ENCODE data around the gene FOXL1.

FOXL1 gene

DNA sequence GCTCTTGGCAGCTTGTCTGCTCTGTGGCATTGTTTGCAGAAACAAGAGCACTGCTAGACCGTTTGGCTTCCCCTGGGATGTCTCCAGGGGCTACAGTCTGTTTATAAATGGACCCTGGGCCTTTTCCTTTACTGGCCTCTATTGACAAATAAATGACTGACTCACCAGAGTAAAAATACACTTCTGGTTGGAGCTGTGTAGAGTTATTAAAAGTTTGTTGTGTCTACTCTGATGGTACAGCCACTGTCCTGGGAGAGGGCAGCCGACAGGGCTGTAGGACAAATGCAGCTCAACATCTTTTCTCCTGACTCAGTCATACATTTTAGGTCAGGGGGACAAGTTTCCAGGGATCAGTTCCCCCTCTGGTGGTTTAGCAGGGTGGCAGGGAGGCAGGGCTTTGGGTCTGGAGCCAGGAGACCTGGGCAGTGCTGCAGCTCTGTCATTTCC is 30.0 kb downstream of the FOXL1 start:
- no peak for DNase-seq

DNA sequence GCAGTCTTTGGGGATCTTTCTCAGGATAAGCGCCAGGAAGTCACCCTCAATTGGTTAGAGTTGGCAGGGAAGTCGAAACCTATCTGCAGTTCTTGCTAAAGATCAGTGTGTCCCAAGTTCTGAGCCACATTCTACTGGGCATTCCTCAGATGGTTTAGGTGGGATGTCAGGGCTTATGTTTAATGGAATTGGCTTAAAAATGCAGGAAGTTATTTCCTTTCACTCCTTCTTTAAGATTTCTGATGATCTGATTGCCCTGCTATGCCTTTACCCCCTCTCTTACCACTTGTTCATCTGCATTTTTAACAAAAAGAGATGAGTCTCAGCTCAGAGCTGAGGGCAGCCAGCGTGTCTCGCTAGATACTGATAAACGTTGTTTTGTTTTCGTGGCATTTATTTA is 30.8 kb downstream of the FOXL1 start:
- no peak for DNase-seq

DNA sequence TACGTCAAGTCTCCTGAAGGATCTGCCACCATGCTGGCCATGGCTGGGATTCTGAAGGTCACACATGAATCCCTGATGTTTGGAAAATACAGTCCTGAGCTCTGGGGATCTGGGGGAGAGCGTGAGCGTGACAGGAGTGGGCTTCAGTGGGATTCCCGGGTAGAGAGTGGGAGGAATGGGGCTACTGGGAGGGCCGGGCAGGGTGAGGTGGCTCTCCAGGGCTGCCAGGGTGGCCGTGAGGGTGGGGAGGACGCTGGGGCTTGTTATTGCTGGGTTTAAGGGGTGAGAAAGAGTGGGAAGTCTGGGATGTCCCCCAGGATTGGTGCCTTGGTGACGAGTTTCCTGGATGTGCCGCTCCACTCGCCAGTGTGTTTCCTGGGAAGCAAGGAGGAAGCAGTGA is 31.3 kb downstream of the FOXL1 start:
- DNase-seq: no peak

DNA sequence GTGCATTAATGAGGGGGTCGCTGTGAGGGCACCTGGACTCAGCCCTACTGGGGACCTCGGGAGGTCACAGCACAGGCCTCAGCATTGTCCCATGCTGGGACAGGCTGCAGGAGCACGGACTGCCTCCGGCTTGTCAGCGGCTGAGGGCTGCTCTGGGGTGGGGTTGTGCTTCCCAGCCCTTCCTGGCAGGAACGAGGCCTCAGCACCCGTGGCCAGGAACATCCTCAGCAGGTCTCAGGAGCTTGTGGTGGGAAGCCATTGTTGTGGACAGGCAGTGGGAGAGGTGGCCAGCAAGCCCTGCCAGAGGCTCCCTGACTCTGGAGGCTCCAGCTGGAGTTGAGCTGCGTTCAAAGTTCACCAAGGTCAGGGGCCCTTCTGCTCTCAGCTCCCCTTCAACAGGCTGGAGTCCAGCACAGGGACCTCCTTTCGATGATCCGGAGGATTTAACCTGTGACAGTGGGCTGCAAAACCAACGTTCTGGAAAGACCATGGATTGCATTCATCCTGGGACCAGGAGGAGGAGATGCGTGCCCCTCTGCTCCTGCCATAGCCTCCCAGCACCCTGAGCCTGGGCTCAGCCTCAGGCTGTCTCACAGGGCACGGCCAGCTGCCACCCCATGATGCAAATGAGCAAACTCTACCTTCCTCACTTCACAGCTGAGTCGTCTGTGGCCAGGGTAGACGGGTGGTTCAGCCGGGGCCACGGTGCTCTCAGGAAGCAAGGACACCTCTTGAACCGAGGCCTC is 32.6 kb downstream of the FOXL1 start:
- no peak for DNase-seq

DNA sequence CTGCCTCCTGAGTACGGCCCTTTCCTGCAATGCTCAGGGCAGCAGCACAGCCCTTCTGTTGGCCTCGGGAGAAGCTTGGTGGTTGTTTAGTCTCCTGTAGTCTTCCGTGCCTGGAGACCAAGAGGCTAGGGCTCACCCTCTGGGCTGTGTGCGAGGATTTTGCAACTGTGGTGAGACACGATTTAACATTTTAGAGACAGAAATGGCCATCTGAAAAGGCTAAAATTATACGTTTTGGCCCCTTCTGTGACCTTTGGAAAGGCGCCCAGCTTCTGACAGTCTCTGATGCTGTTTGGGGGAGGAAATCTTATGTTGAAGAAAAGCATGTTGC is 33.1 kb downstream of the FOXL1 start:
- no peak for DNase-seq

DNA sequence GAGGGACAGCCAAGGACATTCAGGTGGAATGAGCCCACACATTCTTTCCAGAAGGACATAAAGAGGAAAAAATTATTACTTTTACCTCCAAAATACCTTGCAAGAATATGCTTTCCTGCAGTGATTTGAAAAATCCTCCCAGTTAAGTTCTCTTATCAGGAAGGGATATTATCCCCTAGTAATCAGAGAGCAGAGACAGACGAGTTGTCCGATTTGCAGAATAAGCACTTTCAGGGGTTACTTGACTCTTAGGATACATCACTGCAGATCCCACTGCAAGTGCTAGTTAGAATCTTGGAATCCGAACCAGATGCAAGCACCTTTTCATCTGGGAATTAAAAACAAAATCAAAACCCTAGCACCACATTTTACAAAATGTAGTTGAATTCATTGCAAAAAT is 33.6 kb downstream of the FOXL1 start:
- DNase-seq: no peak

DNA sequence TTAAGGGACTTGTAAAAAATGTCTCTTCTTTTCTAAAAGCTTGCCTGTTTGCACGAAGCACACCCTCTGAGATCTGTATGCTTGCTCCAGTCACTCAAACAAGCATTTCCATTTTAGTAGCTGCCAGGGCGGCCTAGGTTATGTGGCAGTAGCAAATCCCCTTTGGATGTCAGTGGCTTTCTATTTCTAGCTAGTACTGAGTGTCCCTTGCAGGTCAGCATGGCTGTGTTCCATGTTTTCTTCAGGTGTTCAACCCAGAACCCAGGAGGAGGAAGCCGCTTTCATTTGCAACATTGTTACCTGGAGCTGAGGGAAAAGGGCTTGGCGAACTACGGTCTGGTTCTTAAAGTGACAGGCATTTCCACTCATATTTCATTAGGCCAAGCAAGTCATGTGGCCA is 36.4 kb downstream of the FOXL1 start:
- DNase-seq: no peak

DNA sequence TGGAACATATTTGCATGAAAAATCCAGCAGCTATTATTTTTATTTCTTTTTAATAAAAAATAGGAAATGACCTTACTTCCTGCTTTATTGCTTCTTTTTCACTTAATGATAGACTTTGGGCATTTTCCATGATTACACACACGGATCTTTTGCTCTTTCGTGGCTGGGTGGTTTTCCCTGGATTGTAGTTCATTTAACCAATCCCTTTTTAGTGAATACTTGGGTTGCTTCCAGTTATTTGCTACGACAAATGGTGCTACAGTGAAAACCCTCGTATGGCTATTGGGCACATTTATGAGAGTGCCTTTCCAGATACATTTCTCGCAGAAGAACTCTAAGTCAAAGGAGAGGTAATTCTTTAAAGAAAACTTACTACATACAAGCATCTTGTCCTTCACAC is 38.6 kb downstream of the FOXL1 start:
- DNase-seq: no peak

DNA sequence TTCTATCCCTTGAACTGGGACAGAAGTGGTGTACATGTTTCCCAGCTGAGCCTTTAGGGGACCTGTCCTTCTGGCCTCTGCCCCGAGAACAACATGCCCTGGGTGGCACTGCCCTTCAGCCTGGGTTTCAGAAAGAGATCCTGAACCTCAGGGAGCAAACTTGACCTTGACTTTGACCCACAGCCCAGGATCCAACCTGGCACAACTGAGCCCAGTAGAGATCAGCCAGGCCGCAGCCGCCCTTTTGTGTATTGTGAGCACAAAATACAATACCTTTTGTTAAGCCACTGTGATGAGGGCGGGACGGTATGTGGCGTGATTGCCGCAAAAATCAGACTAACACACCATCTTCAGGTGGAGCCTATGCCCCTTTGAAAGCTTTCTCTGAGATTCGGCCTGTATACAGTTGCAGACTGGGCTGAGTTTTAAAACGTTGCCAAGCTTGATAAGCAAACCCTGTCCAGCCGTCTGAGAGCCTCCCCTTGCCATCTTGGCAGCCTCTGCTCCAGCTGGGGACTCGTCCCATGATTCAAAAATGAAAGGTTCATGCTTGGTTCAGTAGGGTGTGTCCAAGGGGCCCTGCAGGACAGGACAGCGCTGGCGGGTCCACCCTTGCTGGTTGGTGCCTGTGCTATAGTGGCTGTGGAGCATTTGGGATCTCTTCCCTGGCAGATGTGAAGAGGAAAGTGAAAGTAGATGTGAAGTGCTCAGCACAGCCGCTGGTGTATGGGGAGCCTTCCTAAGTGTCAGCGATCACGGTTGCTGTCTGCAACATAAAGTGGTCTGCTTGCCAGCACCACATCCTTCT is 40.3 kb downstream of the FOXL1 start:
- no peak for DNase-seq

DNA sequence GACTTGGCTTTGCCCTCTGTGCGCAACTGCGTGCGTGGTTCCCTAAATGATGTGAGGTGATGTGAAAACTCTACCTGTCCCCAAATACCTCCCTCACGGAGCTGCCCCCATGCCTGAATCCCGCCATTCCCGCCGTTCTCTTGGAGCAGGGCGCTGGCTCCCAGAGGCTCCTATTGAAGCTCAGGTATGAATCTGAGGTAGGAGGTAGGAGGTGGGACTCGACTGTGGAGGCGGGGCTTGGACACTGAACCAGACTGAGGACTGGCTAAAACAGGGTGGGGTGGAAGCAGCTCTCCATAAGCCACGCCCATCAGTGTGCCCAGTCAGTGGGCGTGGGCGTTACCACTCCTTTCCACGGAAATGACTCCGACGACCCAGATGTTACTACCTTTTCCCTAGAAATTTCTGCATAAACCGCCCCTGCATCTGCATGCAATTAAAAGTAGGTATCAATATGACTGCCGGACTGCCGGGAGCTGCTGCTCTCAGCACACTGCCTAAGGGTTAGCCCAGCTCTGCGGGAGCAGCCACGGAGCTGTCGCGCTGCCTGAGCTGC is 41.0 kb downstream of the FOXL1 start:
- peak; percentile 16 for DNase-seq

DNA sequence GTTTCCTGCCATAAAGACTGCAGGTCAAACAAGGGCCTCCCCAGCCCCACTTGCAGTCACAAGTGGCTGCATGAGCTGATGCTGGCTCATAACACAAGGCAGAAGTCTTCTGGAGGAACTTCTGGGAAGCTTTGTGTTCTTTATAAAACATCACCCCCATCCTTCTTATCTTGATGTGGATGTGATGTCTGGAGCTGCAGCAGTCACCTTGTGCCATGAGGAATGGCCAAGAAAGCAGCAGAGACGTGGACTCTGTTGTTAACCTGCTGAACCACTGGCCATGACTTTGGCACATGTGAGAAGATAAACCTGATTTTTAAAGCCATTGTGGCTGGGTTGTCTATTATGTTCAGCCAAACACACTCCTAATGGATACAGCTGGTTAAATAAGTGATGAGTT is 41.8 kb downstream of the FOXL1 start:
- no peak for DNase-seq

DNA sequence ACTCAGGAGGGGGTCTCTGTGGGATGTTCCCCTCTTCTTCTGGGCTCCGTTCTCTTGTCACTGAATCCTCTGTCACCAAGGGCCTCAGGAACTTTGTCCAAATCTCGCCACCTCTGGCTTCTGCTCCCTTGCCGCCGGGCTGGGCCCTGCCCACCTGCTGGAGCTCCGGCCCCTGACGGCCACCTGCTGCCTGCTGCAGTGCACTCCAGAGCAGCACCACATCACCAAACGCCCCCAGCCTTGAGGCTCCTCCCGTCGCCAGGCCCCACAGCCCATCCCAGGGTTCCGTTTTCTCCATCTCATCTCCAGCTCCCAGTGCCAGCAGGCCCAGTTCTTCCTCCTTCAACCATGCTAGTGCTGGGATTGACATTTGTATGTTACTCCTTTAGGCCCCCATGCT is 43.6 kb downstream of the FOXL1 start:
- no peak for DNase-seq

DNA sequence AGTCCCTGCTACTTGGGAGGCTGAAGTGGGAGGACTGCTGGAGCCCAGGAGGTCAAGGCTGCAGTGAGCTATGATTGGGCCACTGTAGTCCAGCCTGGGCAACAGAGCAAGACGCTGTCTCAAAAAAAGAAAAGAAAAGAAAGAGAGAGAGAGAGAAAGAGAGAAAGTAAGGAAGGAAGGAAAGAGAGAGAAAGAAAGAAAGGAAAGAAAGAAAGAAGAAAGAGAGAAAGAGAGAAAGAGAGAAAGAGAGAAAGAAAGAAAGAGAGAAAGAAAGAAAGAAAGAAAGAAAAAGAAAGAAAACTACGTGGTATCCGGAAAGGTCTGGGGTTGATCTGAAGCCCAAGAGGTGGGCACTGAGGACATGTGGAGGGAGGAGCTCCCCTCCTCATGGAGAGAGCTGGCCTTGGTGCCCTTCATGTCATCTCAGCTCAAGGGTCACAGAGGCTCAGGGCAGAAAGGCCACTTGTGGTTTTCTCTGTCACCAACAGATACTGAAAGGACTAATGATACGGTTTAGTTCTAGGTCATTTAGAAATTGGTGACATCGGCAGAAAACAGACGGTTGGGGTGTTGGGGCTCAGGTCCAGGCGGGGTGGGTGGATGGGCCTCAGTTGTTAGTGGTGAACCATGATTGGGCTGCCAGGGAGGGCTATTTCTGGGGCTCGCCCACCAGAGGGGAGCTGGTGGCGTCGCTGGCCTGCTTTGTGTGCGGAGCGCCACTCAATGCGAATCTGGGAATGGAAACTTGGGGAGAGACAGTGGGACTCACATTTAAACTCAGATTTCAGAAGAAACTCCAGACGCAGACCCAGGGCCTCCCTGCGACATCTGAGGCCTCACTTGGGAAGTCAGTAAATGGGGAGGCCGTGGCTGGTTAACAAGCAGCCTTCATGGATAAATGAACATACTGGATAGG is 44.6 kb downstream of the FOXL1 start:
- DNase-seq: no peak

DNA sequence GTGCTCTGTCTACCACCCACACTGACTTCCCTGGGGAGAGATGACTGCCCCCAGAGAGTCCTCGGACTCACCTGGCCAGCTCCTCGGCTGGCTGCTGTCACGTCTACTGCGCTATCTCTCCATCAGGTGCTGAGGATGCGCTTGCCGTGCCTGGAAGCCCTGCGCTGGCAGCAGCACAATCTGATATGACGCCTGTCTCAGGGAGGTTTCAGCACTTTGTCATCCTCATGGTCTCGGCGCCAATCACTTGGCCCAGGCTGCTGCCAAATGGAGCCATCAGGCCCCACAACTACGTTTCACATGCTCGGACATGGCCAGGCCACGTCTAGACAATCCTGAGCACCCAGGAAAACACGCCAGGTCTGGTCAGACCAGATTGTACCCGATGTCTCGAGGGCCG is 46.7 kb downstream of the FOXL1 start:
- no peak for DNase-seq

DNA sequence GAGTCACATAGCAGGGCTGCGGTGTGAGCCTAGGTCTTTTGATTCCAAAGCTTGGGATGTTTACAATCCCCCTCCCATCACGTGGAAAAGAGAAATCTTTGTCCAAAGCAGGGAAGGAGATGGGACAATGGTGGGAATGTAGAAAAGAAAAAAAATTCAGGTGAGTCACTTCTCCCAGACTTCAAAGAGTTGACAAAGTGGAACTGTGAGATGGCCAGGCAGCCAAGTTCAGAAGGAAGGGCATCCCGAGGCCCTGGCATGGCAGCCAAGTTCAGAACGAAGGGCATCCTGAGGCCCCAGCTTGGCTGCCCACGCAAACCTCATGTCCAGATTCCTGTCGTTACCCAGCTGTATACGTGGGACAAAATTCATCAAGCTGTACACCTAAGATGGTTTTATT is 47.5 kb downstream of the FOXL1 start:
- no peak for DNase-seq

DNA sequence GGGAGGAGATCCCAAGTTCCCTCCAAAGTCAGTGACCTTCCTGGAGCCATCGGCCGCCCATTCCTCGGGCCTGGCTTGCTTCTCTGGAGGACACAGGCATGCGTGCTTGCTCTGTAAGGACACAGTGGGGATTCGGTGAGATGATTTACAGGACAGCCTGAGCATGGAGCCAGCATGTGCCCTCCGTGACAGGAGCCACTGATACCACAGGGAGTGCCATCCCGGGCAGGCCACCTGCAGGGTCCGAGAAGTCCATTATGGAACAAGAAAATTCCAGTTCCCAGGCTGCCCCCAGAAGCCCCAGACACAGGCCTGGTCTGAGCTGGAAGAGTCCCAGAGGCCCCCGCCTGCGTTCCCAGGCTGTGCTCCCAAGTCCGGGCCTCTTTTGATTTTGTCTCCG is 47.9 kb downstream of the FOXL1 start:
- DNase-seq: no peak

DNA sequence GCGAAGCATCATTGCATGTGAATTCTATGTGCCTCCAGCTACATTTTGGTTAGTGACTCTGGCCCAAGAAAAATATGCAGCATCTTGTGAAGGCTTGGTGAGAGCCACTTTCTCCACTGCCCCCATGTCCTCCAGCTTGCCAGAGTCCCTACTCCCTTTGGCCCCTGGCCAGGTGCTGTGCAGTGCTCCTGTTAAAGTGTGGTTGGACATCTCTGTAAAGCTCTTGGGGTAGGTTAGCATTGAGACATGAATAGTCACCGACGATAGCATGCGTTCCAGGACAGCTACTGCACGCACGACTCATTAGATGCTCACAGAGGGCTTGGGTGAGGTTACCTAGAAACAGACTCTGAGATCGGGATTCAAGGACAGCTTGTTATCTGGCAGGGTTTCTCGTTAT is 48.6 kb downstream of the FOXL1 start:
- no peak for DNase-seq

DNA sequence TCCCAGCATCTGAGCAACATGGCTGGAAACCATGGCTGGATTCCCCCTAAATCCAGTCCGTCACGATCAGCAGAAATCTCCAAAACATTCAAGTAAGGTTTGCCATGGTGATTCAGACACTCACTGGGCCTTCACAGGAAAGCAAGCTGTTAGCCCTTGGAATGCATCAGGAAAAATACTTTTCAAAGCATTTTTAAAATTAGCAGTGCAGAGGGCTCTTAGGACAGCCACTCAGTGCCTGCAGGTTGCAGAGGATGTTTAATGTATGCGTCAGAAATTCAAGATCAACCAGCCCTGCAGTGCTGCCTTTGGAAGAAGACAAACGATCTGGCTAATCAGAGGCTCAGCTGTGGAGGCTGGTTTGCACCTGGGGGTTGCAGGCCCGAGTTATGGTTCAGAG is 50.3 kb downstream of the FOXL1 start:
- DNase-seq: no peak

DNA sequence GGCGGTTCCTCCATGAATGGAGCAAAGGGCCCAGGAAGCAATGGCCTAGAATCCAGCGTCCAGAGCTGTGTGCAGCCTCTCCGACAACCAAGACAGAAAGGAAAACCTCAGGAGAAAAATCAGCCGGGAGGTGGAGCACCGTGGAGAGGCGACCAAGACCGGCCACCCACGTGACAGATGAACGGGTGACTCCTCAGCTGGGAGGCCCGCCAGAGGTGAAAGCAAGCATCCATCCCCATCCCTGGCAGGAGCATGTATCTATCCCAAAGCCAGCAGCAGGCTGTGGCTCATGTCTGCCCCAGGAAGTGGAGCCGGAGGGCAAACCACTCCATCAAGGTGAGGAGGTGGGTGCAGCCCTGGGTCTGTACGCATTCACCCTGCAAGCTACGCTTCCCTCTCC is 52.1 kb downstream of the FOXL1 start:
- no peak for DNase-seq

DNA sequence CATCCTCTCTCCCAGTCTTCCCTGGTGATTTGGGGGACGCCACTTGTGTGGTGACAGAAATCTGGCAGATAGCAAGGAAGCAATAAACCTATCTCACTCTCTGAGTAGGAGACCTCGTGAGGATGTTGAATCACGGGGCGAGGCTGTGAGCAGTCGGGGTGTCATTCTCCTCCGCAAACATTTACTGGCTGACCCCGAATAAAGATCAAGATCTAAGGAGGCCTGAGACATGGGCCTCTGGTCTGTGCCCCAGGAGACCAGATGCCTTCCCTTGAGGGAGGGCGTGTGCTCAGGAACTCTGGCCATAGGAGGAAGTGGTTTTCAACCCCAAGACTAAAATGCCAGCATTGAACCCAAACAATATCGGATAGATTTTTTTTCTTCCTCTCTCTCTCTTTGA is 53.1 kb downstream of the FOXL1 start:
- no peak for DNase-seq
